HepG2 (cell line): ENCODE results near the gene IMMP1L.

Experiments
- MAX ChIP-seq: IDR thresholded peaks from 2 replicates; pipeline ENCODE4 v1.6.1; 2012; ENCODE audit warnings: inconsistent platforms
- MAZ ChIP-seq, 2 experiments: sonication (generic) in 1 of 2; formaldehyde crosslinking in 1 of 2; IDR thresholded peaks; 2 replicates each; pipeline versions ENCODE4 v1.5.0 to v1.6.1; 2012 to 2020; ENCODE audit warnings: low read depth in 2 of 2, mild to moderate bottlenecking in 2 of 2, borderline replicate concordance in 1 of 2, improper control_type of control experiment in 1 of 2, low read length in 1 of 2, missing genetic modification reagents in 1 of 2, moderate library complexity in 1 of 2
- REPIN1 ChIP-seq: sonication (generic); formaldehyde crosslinking; IDR thresholded peaks from 2 replicates; pipeline ENCODE4 v1.8.0; 2022; ENCODE audit warnings: missing genetic modification reagents, low read depth, mild to moderate bottlenecking, borderline replicate concordance

GRCh38 chr11:31487848-31488247 is 21.6 kb downstream of the IMMP1L start:
- TF ChIP-seq MAX = no peak
- no peak for TF ChIP-seq MAZ (IDR thresholded peaks at IDR 0.05; ENCODE audit: borderline replicate concordance, low read depth, low read length)
- TF ChIP-seq MAZ (CRISPR knock-in tag; IDR thresholded peaks at IDR 0.05; ENCODE audit: low read depth) = no peak
- no peak for TF ChIP-seq REPIN1
